BE2C (cell line): Measurements from ENCODE around the gene TBX15.

Experiments
- DNase-seq: peaks from one replicate; pipeline ENCODE4 v3.0.0-alpha.2; 2020
- H3K27me3 ChIP-seq: fragments of 250-450 bp; sonication (Bioruptor Pico); 2 replicates; pipeline ENCODE4 v1.5.1; 2020; ENCODE audit warnings: mild to moderate bottlenecking
- H3K36me3 ChIP-seq: fragments of 250-450 bp; sonication (Bioruptor Pico); 2 replicates; pipeline ENCODE4 v1.5.1; 2020; ENCODE audit warnings: mild to moderate bottlenecking
- H3K4me1 ChIP-seq: fragments of 250-450 bp; sonication (Bioruptor Pico); 2 replicates; pipeline ENCODE4 v1.5.1; 2020
- H3K4me3 ChIP-seq: 2 replicates; pipeline ENCODE4 v1.5.1; 2011; ENCODE audit warnings: low read depth, low read length
- H3K9me3 ChIP-seq: fragments of 250-450 bp; sonication (Bioruptor Pico); 2 replicates; pipeline ENCODE4 v1.5.1; 2020
- CTCF ChIP-seq: IDR thresholded peaks from 2 replicates; pipeline ENCODE4 v1.5.1; 2012; ENCODE audit warnings: mild to moderate bottlenecking, low read depth, low read length

Gene TBX15

GRCh38 chr1:118913818-118914217 is 74.3 kb downstream of the TBX15 start:
- H3K36me3 ChIP-seq: no peaks in the 10 kb centered on the region
- no peak for TF ChIP-seq CTCF
- no peaks in the 10 kb centered on the region for H3K27me3 ChIP-seq
- no peak for DNase-seq
- H3K9me3 ChIP-seq: no peaks in the 10 kb centered on the region
- no peaks in the 10 kb centered on the region for H3K4me1 ChIP-seq
- H3K4me3 ChIP-seq: no peak overlapping the region

- Histone ChIP-seq H3K4me3 (no peak overlapping the region), H3K27me3 (no peaks in the 10 kb centered on the region), H3K4me1 (no peaks in the 10 kb centered on the region), H3K9me3 (no peaks in the 10 kb centered on the region), H3K36me3 (no peaks in the 10 kb centered on the region)
- DNase-seq: no peak
- TF ChIP-seq CTCF: no peak
Observed at GRCh38 chr1:118912574-118912973, 75.6 kb downstream of the TBX15 start.

- Histone ChIP-seq H3K9me3 (no peaks in the 10 kb centered on the region), H3K4me1 (no peaks in the 10 kb centered on the region), H3K27me3 (no peaks in the 10 kb centered on the region), H3K36me3 (no peaks in the 10 kb centered on the region), H3K4me3 (no peak overlapping the region)
- no peak for DNase-seq
- TF ChIP-seq CTCF: no peak
Observed at GRCh38 chr1:118911571-118911970, 76.6 kb downstream of the TBX15 start.

- TF ChIP-seq CTCF: no peak
- Histone ChIP-seq H3K9me3 (no peaks in the 10 kb centered on the region), H3K27me3 (no peaks in the 10 kb centered on the region)
Observed at GRCh38 chr1:118907466-118907865, 80.7 kb downstream of the TBX15 start.

GRCh38 chr1:118905671-118906070 is 82.5 kb downstream of the TBX15 start:
- H3K4me1 ChIP-seq: no peaks in the 10 kb centered on the region
- H3K36me3 ChIP-seq: no peaks in the 10 kb centered on the region
- DNase-seq: no peak
- no peaks in the 10 kb centered on the region for H3K27me3 ChIP-seq
- H3K4me3 ChIP-seq: no peak overlapping the region
- H3K9me3 ChIP-seq: no peaks in the 10 kb centered on the region
- no peak for TF ChIP-seq CTCF

More at GRCh38 chr1:118907466-118907865, 80.7 kb downstream of the TBX15 start:
- Histone ChIP-seq H3K4me1 (no peaks in the 10 kb centered on the region), H3K36me3 (no peaks in the 10 kb centered on the region), H3K4me3 (no peak overlapping the region)
- DNase-seq: no peak

GRCh38 chr1:118905196-118905595 is 82.9 kb downstream of the TBX15 start:
- no peak for TF ChIP-seq CTCF
- no peaks in the 10 kb centered on the region for H3K4me1 ChIP-seq
- no peaks in the 10 kb centered on the region for H3K36me3 ChIP-seq
- no peaks in the 10 kb centered on the region for H3K27me3 ChIP-seq
- no peaks in the 10 kb centered on the region for H3K9me3 ChIP-seq
- DNase-seq: no peak
- H3K4me3 ChIP-seq: no peak overlapping the region
